Measurements from ENCODE around the gene ABCD3.

ABCD3 gene

GRCh38 chr1:94462606-94463005 lies 44.4 kb downstream of the ABCD3 start:
- ChIA-PET CTCF (interaction anchor here (0.6 to 6.2 kb wide), 5 partner anchors 28 to 493 kb away, joined by 3 to 51 read pairs (median 5); no protein-coding TSS in a partner anchor), POLR2A (no interaction called here)
- H3K36me3 ChIP-seq (ENCODE audit: control insufficient read depth in 2 of 2, insufficient read depth in 1 of 2, low read length in 2 of 2), result peaks cover 4 to 43% of the 10 kb centered on the region in 2 experiments; a peak in 2 of 3 replicates
- H3K27ac ChIP-seq (ENCODE audit: extremely low read depth, low read depth, low read length), result no peak overlapping the region
- no peak overlapping the region for H3K4me3 ChIP-seq (ENCODE audit: low read depth, low read length)
- TF ChIP-seq ZNF362 (tag by site-specific recombination; IDR thresholded peaks at IDR 0.05), result no peak
- TF ChIP-seq MEIS1 (CRISPR knock-in tag; IDR thresholded peaks at IDR 0.05; ENCODE audit: borderline replicate concordance), result no peak
- TF ChIP-seq ZFP41 (tag by site-specific recombination; IDR thresholded peaks at IDR 0.05; ENCODE audit: borderline replicate concordance), result no peak
- TF ChIP-seq ZNF514 (tag by site-specific recombination; IDR thresholded peaks at IDR 0.05), result no peak
- TF ChIP-seq ZFP37 (tag by site-specific recombination; IDR thresholded peaks at IDR 0.05), result no peak
- TF ChIP-seq, protein P1, sequence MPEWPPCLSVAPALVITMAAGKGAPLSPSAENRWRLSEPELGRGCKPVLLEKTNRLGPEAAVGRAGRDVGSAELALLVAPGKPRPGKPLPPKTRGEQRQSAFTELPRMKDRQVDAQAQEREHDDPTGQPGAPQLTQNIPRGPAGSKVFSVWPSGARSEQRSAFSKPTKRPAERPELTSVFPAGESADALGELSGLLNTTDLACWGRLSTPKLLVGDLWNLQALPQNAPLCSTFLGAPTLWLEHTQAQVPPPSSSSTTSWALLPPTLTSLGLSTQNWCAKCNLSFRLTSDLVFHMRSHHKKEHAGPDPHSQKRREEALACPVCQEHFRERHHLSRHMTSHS (tag by site-specific recombination; IDR thresholded peaks at IDR 0.05), result no peak
- TF ChIP-seq ZNF184 (tag by site-specific recombination; IDR thresholded peaks at IDR 0.05), result no peak
- no peak for TF ChIP-seq SP2 (tag by site-specific recombination; IDR thresholded peaks at IDR 0.05)
- TF ChIP-seq ZNF629 (tag by site-specific recombination; IDR thresholded peaks at IDR 0.05), result no peak
- TF ChIP-seq, protein P2, sequence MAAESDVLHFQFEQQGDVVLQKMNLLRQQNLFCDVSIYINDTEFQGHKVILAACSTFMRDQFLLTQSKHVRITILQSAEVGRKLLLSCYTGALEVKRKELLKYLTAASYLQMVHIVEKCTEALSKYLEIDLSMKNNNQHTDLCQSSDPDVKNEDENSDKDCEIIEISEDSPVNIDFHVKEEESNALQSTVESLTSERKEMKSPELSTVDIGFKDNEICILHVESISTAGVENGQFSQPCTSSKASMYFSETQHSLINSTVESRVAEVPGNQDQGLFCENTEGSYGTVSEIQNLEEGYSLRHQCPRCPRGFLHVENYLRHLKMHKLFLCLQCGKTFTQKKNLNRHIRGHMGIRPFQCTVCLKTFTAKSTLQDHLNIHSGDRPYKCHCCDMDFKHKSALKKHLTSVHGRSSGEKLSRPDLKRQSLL (tag by site-specific recombination; IDR thresholded peaks at IDR 0.05), result no peak
- no peak for TF ChIP-seq RBAK (tag by site-specific recombination; IDR thresholded peaks at IDR 0.05)
- no peak for TF ChIP-seq ZNF19 (tag by site-specific recombination; IDR thresholded peaks at IDR 0.05; ENCODE audit: low read depth)
- TF ChIP-seq ZNF529 (tag by site-specific recombination; IDR thresholded peaks at IDR 0.05; ENCODE audit: insufficient replicate concordance), result no peak
- no peak for TF ChIP-seq GLIS2 (tag by site-specific recombination; IDR thresholded peaks at IDR 0.05)
- TF ChIP-seq ZNF350 (tag by site-specific recombination; IDR thresholded peaks at IDR 0.05), result no peak
- no peak for TF ChIP-seq ZNF146 (tag by site-specific recombination; IDR thresholded peaks at IDR 0.05)
- H3K9me3 ChIP-seq (ENCODE audit: control insufficient read depth, insufficient read depth, low read depth, low read length), result no peaks in the 10 kb centered on the region
- H3K4me1 ChIP-seq (ENCODE audit: control insufficient read depth, insufficient read depth, low read length), result no peaks in the 10 kb centered on the region

DNA sequence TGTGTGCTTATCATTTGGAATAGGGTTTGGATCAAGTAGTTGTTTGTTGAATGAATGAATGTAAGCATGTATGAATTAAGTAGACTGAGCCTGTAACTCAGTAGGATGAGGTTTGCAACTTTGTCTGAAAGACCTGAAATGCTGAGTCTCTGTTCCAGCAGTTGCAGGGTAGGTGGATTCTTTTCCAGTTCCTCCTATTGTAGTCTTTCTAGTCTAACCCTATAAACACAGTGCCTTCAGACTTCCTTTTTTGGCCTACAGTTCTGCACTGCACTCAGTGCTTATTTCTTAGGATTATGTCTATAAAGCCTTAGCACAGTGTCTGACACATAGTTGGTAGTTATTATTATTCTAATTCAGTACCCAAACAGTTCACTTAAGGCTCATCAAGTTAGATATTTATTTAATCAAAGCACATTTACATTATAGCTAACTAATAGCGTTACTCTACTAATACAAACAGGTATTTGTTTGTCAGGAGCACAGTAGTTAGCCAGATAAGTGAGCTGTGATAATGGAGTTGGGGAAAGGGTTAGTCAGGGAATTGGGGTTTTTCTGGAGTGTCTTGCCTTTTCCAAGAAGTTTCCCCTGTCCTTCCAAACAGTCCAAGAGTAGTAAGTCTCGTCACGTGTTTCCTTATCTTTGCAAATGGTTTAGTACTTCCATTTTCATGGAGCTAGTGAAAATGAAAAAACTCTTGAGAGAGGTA lies 45.0 kb downstream of the ABCD3 start:
- ChIA-PET CTCF (interaction anchor here (0.6 to 6.2 kb wide), 19 partner anchors 10 to 493 kb away, joined by 3 to 51 read pairs (median 5); no protein-coding TSS in a partner anchor), POLR2A (no interaction called here)
- Histone ChIP-seq H3K4me3 (ENCODE audit: low read depth, low read length) (no peak overlapping the region), H3K36me3 (ENCODE audit: control insufficient read depth in 2 of 2, insufficient read depth in 1 of 2, low read length in 2 of 2) (peaks cover 4 to 42% of the 10 kb centered on the region in 2 experiments; a peak in 2 of 3 replicates), H3K27ac (ENCODE audit: extremely low read depth, low read depth, low read length) (no peak overlapping the region), H3K4me1 (ENCODE audit: control insufficient read depth, insufficient read depth, low read length) (no peaks in the 10 kb centered on the region), H3K9me3 (ENCODE audit: control insufficient read depth, insufficient read depth, low read depth, low read length) (no peaks in the 10 kb centered on the region)
- TF ChIP-seq, protein P3, sequence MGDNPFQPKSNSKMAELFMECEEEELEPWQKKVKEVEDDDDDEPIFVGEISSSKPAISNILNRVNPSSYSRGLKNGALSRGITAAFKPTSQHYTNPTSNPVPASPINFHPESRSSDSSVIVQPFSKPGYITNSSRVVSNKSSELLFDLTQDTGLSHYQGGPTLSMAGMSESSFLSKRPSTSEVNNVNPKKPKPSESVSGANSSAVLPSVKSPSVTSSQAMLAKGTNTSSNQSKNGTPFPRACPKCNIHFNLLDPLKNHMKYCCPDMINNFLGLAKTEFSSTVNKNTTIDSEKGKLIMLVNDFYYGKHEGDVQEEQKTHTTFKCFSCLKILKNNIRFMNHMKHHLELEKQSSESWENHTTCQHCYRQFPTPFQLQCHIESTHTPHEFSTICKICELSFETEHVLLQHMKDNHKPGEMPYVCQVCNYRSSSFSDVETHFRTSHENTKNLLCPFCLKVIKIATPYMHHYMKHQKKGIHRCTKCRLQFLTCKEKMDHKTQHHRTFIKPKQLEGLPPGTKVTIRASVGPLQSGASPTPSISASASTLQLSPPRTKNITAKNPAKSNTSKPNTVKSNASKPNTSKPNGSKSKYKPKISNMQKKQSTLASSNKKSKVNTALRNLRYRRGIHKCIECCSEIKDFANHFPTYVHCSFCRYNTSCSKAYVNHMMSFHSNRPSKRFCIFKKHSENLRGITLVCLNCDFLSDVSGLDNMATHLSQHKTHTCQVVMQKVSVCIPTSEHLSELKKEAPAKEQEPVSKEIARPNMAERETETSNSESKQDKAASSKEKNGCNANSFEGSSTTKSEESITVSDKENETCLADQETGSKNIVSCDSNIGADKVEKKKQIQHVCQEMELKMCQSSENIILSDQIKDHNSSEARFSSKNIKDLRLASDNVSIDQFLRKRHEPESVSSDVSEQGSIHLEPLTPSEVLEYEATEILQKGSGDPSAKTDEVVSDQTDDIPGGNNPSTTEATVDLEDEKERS (tag by site-specific recombination; IDR thresholded peaks at IDR 0.05), result no peak
- TF ChIP-seq ZNF704 (tag by site-specific recombination; IDR thresholded peaks at IDR 0.05) (no peak), ZSCAN30 (tag by site-specific recombination; IDR thresholded peaks at IDR 0.05) (no peak), ZNF76 (tag by site-specific recombination; IDR thresholded peaks at IDR 0.05; ENCODE audit: borderline replicate concordance, low read depth) (no peak), SP2 (tag by site-specific recombination; IDR thresholded peaks at IDR 0.05) (no peak), ZNF701 (tag by site-specific recombination; IDR thresholded peaks at IDR 0.05) (no peak), ZFP3 (tag by site-specific recombination; IDR thresholded peaks at IDR 0.05; ENCODE audit: low read depth) (no peak), OSR2 (tag by site-specific recombination; IDR thresholded peaks at IDR 0.05) (no peak)
- TF ChIP-seq, protein P4, sequence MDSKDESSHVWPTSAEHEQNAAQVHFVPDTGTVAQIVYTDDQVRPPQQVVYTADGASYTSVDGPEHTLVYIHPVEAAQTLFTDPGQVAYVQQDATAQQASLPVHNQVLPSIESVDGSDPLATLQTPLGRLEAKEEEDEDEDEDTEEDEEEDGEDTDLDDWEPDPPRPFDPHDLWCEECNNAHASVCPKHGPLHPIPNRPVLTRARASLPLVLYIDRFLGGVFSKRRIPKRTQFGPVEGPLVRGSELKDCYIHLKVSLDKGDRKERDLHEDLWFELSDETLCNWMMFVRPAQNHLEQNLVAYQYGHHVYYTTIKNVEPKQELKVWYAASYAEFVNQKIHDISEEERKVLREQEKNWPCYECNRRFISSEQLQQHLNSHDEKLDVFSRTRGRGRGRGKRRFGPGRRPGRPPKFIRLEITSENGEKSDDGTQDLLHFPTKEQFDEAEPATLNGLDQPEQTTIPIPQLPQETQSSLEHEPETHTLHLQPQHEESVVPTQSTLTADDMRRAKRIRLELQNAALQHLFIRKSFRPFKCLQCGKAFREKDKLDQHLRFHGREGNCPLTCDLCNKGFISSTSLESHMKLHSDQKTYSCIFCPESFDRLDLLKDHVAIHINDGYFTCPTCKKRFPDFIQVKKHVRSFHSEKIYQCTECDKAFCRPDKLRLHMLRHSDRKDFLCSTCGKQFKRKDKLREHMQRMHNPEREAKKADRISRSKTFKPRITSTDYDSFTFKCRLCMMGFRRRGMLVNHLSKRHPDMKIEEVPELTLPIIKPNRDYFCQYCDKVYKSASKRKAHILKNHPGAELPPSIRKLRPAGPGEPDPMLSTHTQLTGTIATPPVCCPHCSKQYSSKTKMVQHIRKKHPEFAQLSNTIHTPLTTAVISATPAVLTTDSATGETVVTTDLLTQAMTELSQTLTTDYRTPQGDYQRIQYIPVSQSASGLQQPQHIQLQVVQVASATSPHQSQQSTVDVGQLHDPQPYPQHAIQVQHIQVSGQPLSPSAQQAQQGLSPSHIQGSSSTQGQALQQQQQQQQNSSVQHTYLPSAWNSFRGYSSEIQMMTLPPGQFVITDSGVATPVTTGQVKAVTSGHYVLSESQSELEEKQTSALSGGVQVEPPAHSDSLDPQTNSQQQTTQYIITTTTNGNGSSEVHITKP (tag by site-specific recombination; IDR thresholded peaks at IDR 0.05), result no peak
